ENCODE results near the gene SBNO2. TPM values are rescaled to one million over a fixed set of nuclear protein-coding genes. Genes with fewer than 3 reads are reported as not detected.

SBNO2 gene
- total and polyA plus RNA-seq, 2 of the 4 experiments (the other 2 are of a cell fraction), result 13.4 to 40.5 TPM

GRCh38 chr19:1130771-1131717 is 43.0 kb downstream of the SBNO2 start:
- H3K56ac ChIP-seq (ENCODE audit: extremely low read depth, insufficient read depth, low read length), result peak overlapping the region; percentile 70
- peak overlapping the region; percentile 61 for H3K4me3 ChIP-seq (ENCODE audit: insufficient read depth, low read depth, low read length)
- peak overlapping the region; percentile 83 for H2BK5ac ChIP-seq (ENCODE audit: low read depth, low read length, poor library complexity, severe bottlenecking)
- peak overlapping the region; percentile 93 for H3K14ac ChIP-seq (replicated peaks; ENCODE audit: low read depth, low read length)
- H3K4ac ChIP-seq (ENCODE audit: low read depth, low read length), result peak overlapping the region; percentile 93
- peak overlapping the region; percentile 86 for H2BK120ac ChIP-seq (ENCODE audit: low read depth, low read length)
- H3K23ac ChIP-seq (ENCODE audit: low read depth, low read length), result peak overlapping the region; percentile 93
- DNase-seq (no peak), ATAC-seq (ENCODE audit: low read depth) (peak; percentile 25)
- H3K9me1 ChIP-seq (ENCODE audit: insufficient read depth, low read length), result peaks cover 12% of the 10 kb centered on the region
- H2AK5ac ChIP-seq (ENCODE audit: low read depth, low read length), result peak overlapping the region; percentile 81
- peak overlapping the region; percentile 6 for H3K18ac ChIP-seq (ENCODE audit: low read depth, low read length)
- H3K79me1 ChIP-seq (ENCODE audit: low read depth in 1 of 2, low read length in 2 of 2), result peaks cover 24 to 81% of the 10 kb centered on the region in 2 experiments; a peak in 3 of 4 replicates
- peak overlapping the region; percentile 70 for H3K4me2 ChIP-seq (ENCODE audit: low read depth, low read length)
- H4K91ac ChIP-seq (ENCODE audit: insufficient read depth, low read depth, low read length), result peak overlapping the region; percentile 72
- no peak overlapping the region for H2BK15ac ChIP-seq (ENCODE audit: low read depth, low read length)
- TF ChIP-seq POLR2A (IDR thresholded peaks at IDR 0.05; ENCODE audit: low read depth, low read length), result no peak
- H3K9ac ChIP-seq (ENCODE audit: low read depth, low read length), result peak overlapping the region; percentile 74
- peaks cover 40% of the 10 kb centered on the region for H3K36me3 ChIP-seq (ENCODE audit: control insufficient read depth, insufficient read depth, low read length)
- POLR2A ChIA-PET (ENCODE audit: unreplicated experiment), result no interaction called here
- in situ Hi-C loops (cut with MboI; ENCODE audit: low sequenced_read_pairs), result no loop called here
- H3K9me3 ChIP-seq (ENCODE audit: control insufficient read depth, insufficient read depth, low read length), result no peaks in the 10 kb centered on the region
- CTCF ChIA-PET, result interaction anchor here (0.5 to 2.0 kb wide), 3 partner anchors 18 to 63 kb away, joined by 3 to 10 read pairs (median 3); no protein-coding TSS in a partner anchor
- dilution Hi-C loops (cut with HindIII; ENCODE audit: low sequenced_read_pairs, unreplicated experiment), result no loop called here
- no TSS peak for BruUV-seq (replicated peaks)
- peaks cover 27% of the 10 kb centered on the region for H3K4me1 ChIP-seq (ENCODE audit: control insufficient read depth, insufficient read depth, low read length)
- intact Hi-C loops (cut with micrococcal nuclease), result loop anchor here (5.0 kb wide), 1 partner anchor 41 kb away; the partner anchor contains the start of gene SBNO2
- WGBS, 2 experiments (ENCODE audit: extremely low coverage in 2 of 2, insufficient read length in 1 of 2), result 34% methylated on average over 5 of the region's 22 CpGs; no CpG with 5 or more reads in 1 of the 2 experiments
- H3K27me3 ChIP-seq (ENCODE audit: control insufficient read depth, insufficient read depth, low read length), result no peaks in the 10 kb centered on the region
- H4K5ac ChIP-seq (ENCODE audit: low read depth, low read length), result peak overlapping the region; percentile 27
- H2BK20ac ChIP-seq (ENCODE audit: low read depth, low read length), result no peak overlapping the region; the same call in 1 of the 2 replicates
- H4K20me1 ChIP-seq (ENCODE audit: insufficient read depth, low read length), result peaks cover 40% of the 10 kb centered on the region
- H2AK9ac ChIP-seq (replicated peaks; ENCODE audit: low read depth, low read length, poor library complexity), result peak overlapping the region; percentile 99
- H3K27ac ChIP-seq (ENCODE audit: insufficient read depth, low read length), result peak overlapping the region; percentile 95
- peak overlapping the region; percentile 85 for H2AFZ ChIP-seq (replicated peaks; ENCODE audit: low read length, poor library complexity)
- H4K8ac ChIP-seq (ENCODE audit: low read depth in 2 of 2, low read length in 2 of 2), result peak overlapping the region; percentile 59 to 76

All from IMR-90 (cell line).